GM12891 (cell line): ENCODE data around the gene PLCB1.

ENCODE experiments used
- PAX5 ChIP-seq: IDR thresholded peaks from 2 replicates; pipeline ENCODE4 v1.6.1; 2011; ENCODE audit warnings: low read length, moderate library complexity, mild to moderate bottlenecking; ENCODE audit not compliant: insufficient read depth, severe bottlenecking
- POLR2A ChIP-seq: IDR thresholded peaks from 2 replicates; pipeline ENCODE4 v1.6.1; 2011; ENCODE audit warnings: low read depth, low read length, control low read depth
- POLR2AphosphoS5 ChIP-seq: IDR thresholded peaks from 2 replicates; pipeline ENCODE4 v1.6.1; 2011; ENCODE audit warnings: low read depth, low read length, control low read depth
- POU2F2 ChIP-seq: IDR thresholded peaks from 2 replicates; pipeline ENCODE4 v1.6.1; 2011; ENCODE audit warnings: low read depth, mild to moderate bottlenecking, control low read depth, low read length, moderate library complexity
- SPI1 ChIP-seq: IDR thresholded peaks from 2 replicates; pipeline ENCODE4 v1.6.1; 2011; ENCODE audit warnings: low read depth, low read length, control low read depth
- TAF1 ChIP-seq: IDR thresholded peaks from 2 replicates; pipeline ENCODE4 v1.6.1; 2011; ENCODE audit warnings: low read depth, low read length, control low read depth

GRCh38 chr20:8260837-8261251 is 128.8 kb downstream of the PLCB1 start:
- TF ChIP-seq POLR2A (no peak), TAF1 (no peak), POLR2AphosphoS5 (no peak), SPI1 (no peak), PAX5 (no peak), POU2F2 (no peak)
